Neural cell (in vitro differentiated cells): ENCODE data around the gene VWA5B1. TPM values are rescaled to one million over a fixed set of nuclear protein-coding genes. Genes with fewer than 3 reads are reported as not detected.

ENCODE experiments used
- H2AFZ ChIP-seq: fragments of 200-600, 300-800 bp; sonication (generic), shearing (Covaris generic); 2 replicates; pipeline ENCODE4 v1.6.0; 2014; ENCODE audit warnings: low read depth, mild to moderate bottlenecking, antibody characterized with exemption, low read length, moderate library complexity
- H3F3A ChIP-seq: fragments of 200-600 bp; shearing (Covaris generic); 2 replicates; pipeline ENCODE4 v1.6.1; 2016; ENCODE audit warnings: mild to moderate bottlenecking, moderate library complexity, mixed read lengths, antibody characterized with exemption, low read length; ENCODE audit not compliant: insufficient read depth, poor library complexity, severe bottlenecking
- H3K27ac ChIP-seq: fragments of 200-600, 300-800 bp; sonication (generic), shearing (Covaris generic); 2 replicates; pipeline ENCODE4 v1.5.1; 2014; ENCODE audit warnings: mild to moderate bottlenecking, low read length, moderate library complexity
- H3K27me3 ChIP-seq: fragments of 300-800, 200-600 bp; sonication (generic), shearing (Covaris generic); 2 replicates; pipeline ENCODE4 v1.6.0; 2014; ENCODE audit warnings: mild to moderate bottlenecking, low read depth, low read length, moderate library complexity; ENCODE audit not compliant: insufficient read depth
- H3K36me3 ChIP-seq: fragments of 300-800, 200-600 bp; sonication (generic), shearing (Covaris generic); 2 replicates; pipeline ENCODE4 v1.5.1; 2014; ENCODE audit warnings: mild to moderate bottlenecking, antibody characterized with exemption, low read length, moderate library complexity; ENCODE audit not compliant: insufficient read depth
- H3K4me2 ChIP-seq: fragments of 300-800, 200-600 bp; sonication (generic), shearing (Covaris generic); 2 replicates; pipeline ENCODE4 v1.6.0; 2014; ENCODE audit warnings: mild to moderate bottlenecking, low read length
- H3K4me3 ChIP-seq: fragments of 300-800, 200-600 bp; sonication (generic), shearing (Covaris generic); 2 replicates; pipeline ENCODE4 v1.5.1; 2014; ENCODE audit warnings: mild to moderate bottlenecking, low read length, moderate library complexity
- H3K79me2 ChIP-seq: fragments of 200-600 bp; shearing (Covaris generic); replicated peaks from 2 replicates; pipeline ENCODE4 v1.6.0; 2014; ENCODE audit warnings: mild to moderate bottlenecking, low read length, moderate library complexity; ENCODE audit not compliant: insufficient read depth
- H3K9ac ChIP-seq: fragments of 300-800, 200-600 bp; sonication (generic), shearing (Covaris generic); 2 replicates; pipeline ENCODE4 v1.6.1; 2016; ENCODE audit warnings: mild to moderate bottlenecking, low read length, mixed read lengths
- H3K9me2 ChIP-seq: fragments of 200-600 bp; shearing (Covaris generic); 2 replicates; pipeline ENCODE4 v1.6.1; 2016; ENCODE audit warnings: mild to moderate bottlenecking, low read length, mixed read lengths; ENCODE audit not compliant: insufficient read depth
- H3K9me3 ChIP-seq: fragments of 200-600, 300-800 bp; sonication (generic), shearing (Covaris generic); 2 replicates; pipeline ENCODE4 v1.6.1; 2016; ENCODE audit warnings: mild to moderate bottlenecking, mixed run types, low read length, moderate library complexity, mixed read lengths
- H4K20me1 ChIP-seq: fragments of 200-600 bp; shearing (Covaris generic); 2 replicates; pipeline ENCODE4 v1.6.1; 2016; ENCODE audit warnings: mild to moderate bottlenecking, mixed run types; ENCODE audit not compliant: insufficient read depth
- EP300 ChIP-seq: fragments of 450-650 bp; conservative IDR thresholded peaks from 2 replicates; pipeline ENCODE4 v1.6.1; 2014; ENCODE audit warnings: antibody characterized with exemption, mild to moderate bottlenecking, moderate library complexity; ENCODE audit not compliant: poor library complexity, severe bottlenecking
- EZH2 ChIP-seq: fragments of 200-600, 300-800 bp; shearing (Covaris generic), sonication (generic); IDR thresholded peaks from 2 replicates; pipeline ENCODE4 v1.6.1; 2014; ENCODE audit warnings: antibody characterized with exemption, low read length, borderline replicate concordance, mild to moderate bottlenecking; ENCODE audit not compliant: insufficient read depth, poor library complexity, severe bottlenecking
- MXI1 ChIP-seq: fragments of 450-650 bp; conservative IDR thresholded peaks from 2 replicates; pipeline ENCODE4 v1.6.1; 2014; ENCODE audit warnings: antibody characterized with exemption, mild to moderate bottlenecking; ENCODE audit not compliant: poor library complexity, severe bottlenecking
- POLR2AphosphoS5 ChIP-seq: IDR thresholded peaks from 2 replicates; pipeline ENCODE4 v1.6.1; 2012
- RAD21 ChIP-seq: fragments of 450-650 bp; conservative IDR thresholded peaks from 2 replicates; pipeline ENCODE4 v1.6.1; 2014; ENCODE audit warnings: antibody characterized with exemption, mild to moderate bottlenecking, moderate library complexity
- REST ChIP-seq: IDR thresholded peaks from 2 replicates; pipeline ENCODE4 v1.6.1; 2012; ENCODE audit warnings: borderline replicate concordance
- SMC3 ChIP-seq: fragments of 450-650 bp; conservative IDR thresholded peaks from 2 replicates; pipeline ENCODE4 v1.6.1; 2014; ENCODE audit warnings: antibody characterized with exemption, mild to moderate bottlenecking, moderate library complexity; ENCODE audit not compliant: poor library complexity
- TAF1 ChIP-seq: IDR thresholded peaks from 2 replicates; pipeline ENCODE4 v1.6.1; 2012; ENCODE audit warnings: low read depth
- polyA plus RNA-seq: library from polyadenylated mRNA; depleted of rRNA; stranded (reverse); fragments of >200 nt; gene quantifications from 2 replicates; pipeline ENCODE4 v1.2.3, GENCODE V29; 2014
- TF ChIP-seq, protein P1 (sequence below): fragments of 450-650 bp; IDR thresholded peaks from 2 replicates; pipeline ENCODE4 v1.5.1; 2014; ENCODE audit warnings: antibody characterized with exemption, mild to moderate bottlenecking, moderate library complexity; ENCODE audit not compliant: poor library complexity, severe bottlenecking

The VWA5B1 gene
- polyA plus RNA-seq, 1 donor from 2014 or later = 0.27 TPM

- Histone ChIP-seq H3K79me2 (no peaks in the 10 kb centered on the region), H2AFZ (no peak overlapping the region), H3K27ac (no peak overlapping the region), H3K4me2 (no peak overlapping the region), H3K9me2 (no peaks in the 10 kb centered on the region), H3K9me3 (no peaks in the 10 kb centered on the region), H3F3A (no peaks in the 10 kb centered on the region), H3K4me3 (no peak overlapping the region), H3K9ac (no peak overlapping the region), H3K36me3 (no peaks in the 10 kb centered on the region), H4K20me1 (no peaks in the 10 kb centered on the region), H3K27me3 (no peaks in the 10 kb centered on the region)
- TF ChIP-seq EZH2 = no peak
- TF ChIP-seq, protein P1, sequence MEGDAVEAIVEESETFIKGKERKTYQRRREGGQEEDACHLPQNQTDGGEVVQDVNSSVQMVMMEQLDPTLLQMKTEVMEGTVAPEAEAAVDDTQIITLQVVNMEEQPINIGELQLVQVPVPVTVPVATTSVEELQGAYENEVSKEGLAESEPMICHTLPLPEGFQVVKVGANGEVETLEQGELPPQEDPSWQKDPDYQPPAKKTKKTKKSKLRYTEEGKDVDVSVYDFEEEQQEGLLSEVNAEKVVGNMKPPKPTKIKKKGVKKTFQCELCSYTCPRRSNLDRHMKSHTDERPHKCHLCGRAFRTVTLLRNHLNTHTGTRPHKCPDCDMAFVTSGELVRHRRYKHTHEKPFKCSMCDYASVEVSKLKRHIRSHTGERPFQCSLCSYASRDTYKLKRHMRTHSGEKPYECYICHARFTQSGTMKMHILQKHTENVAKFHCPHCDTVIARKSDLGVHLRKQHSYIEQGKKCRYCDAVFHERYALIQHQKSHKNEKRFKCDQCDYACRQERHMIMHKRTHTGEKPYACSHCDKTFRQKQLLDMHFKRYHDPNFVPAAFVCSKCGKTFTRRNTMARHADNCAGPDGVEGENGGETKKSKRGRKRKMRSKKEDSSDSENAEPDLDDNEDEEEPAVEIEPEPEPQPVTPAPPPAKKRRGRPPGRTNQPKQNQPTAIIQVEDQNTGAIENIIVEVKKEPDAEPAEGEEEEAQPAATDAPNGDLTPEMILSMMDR = no peak
- no peak for TF ChIP-seq SMC3
- no peak for TF ChIP-seq TAF1
- no peak for TF ChIP-seq EP300
- no peak for TF ChIP-seq POLR2AphosphoS5
- no peak for TF ChIP-seq REST
- TF ChIP-seq RAD21 = no peak
- no peak for TF ChIP-seq MXI1
Measured at GRCh38 chr1:20351911-20352701, 61.4 kb downstream of the VWA5B1 start.

- Histone ChIP-seq H3K36me3 (no peaks in the 10 kb centered on the region), H3K27ac (no peak overlapping the region), H3K27me3 (no peaks in the 10 kb centered on the region), H3K4me2 (no peak overlapping the region), H3K9me2 (no peaks in the 10 kb centered on the region), H3F3A (no peaks in the 10 kb centered on the region), H3K9ac (no peak overlapping the region), H3K9me3 (no peaks in the 10 kb centered on the region), H3K79me2 (no peaks in the 10 kb centered on the region), H2AFZ (no peak overlapping the region), H3K4me3 (no peak overlapping the region), H4K20me1 (no peaks in the 10 kb centered on the region)
- TF ChIP-seq EZH2 (no peak), POLR2AphosphoS5 (no peak), TAF1 (no peak), RAD21 (no peak), EP300 (no peak), SMC3 (no peak), REST (no peak), MXI1 (no peak)
- TF ChIP-seq, protein P1 = no peak
Measured at GRCh38 chr1:20353836-20354235, 63.2 kb downstream of the VWA5B1 start.
